22Rv1 (cell line): ENCODE data around the gene FGF21.
"Not testable (repeated sequence)": the region's sequence is repeated elsewhere in the genome, so short reads cannot be mapped to it uniquely, and the experiment has no call there.

Experiments used
- ZFX ChIP-seq: fragments of 450-650 bp; IDR thresholded peaks from 2 replicates; pipeline ENCODE4 v1.6.1; 2017; ENCODE audit warnings: antibody characterized with exemption, borderline replicate concordance
- TF ChIP-seq, protein P1 (sequence below): fragments of 450-650 bp; IDR thresholded peaks from 2 replicates; pipeline ENCODE4 v1.5.1; 2017; ENCODE audit warnings: mild to moderate bottlenecking

DNA sequence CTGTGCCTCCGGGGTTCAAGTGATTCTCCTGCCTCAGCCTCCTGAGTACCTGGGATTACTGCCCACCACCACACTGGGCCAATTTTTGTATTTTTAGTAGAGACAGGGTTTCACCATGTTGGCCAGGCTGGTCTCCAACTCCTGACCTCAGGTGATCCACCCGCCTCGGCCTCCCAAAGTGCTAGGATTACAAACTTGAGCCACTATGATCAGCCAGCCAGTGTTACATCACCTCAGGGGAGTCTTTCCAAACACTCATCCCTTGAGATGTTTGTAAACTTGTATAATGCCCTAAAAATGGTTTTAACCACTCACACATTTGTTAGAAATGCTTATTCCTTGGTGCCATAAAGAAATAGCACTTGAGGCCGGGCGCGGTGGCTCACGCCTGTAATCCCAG, 31.1 kb downstream of the FGF21 start:
- TF ChIP-seq, protein P1, sequence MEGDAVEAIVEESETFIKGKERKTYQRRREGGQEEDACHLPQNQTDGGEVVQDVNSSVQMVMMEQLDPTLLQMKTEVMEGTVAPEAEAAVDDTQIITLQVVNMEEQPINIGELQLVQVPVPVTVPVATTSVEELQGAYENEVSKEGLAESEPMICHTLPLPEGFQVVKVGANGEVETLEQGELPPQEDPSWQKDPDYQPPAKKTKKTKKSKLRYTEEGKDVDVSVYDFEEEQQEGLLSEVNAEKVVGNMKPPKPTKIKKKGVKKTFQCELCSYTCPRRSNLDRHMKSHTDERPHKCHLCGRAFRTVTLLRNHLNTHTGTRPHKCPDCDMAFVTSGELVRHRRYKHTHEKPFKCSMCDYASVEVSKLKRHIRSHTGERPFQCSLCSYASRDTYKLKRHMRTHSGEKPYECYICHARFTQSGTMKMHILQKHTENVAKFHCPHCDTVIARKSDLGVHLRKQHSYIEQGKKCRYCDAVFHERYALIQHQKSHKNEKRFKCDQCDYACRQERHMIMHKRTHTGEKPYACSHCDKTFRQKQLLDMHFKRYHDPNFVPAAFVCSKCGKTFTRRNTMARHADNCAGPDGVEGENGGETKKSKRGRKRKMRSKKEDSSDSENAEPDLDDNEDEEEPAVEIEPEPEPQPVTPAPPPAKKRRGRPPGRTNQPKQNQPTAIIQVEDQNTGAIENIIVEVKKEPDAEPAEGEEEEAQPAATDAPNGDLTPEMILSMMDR, result not testable (repeated sequence)
- not testable (repeated sequence) for TF ChIP-seq ZFX
